Stomach (tissue), 4 donors: ENCODE results near the gene RHOT2.

ENCODE experiments used
- CTCF ChIP-seq, 7 experiments: fragments of 450-650 bp in 4 of 7; fragments of 200-600 bp in 3 of 7; sonication (generic) in 3 of 7; IDR thresholded peaks; one replicate each; pipeline ENCODE4 v1.5.1; 2016 to 2019; ENCODE audit warnings: antibody characterized with exemption in 7 of 7, control low read depth in 2 of 7, mild to moderate bottlenecking in 1 of 7
- POLR2A ChIP-seq, 4 donors: fragments of 450-650 bp; IDR thresholded peaks; one replicate each; pipeline ENCODE4 v1.6.1; 2016; ENCODE audit warnings: antibody characterized with exemption in 4 of 4, control low read depth in 2 of 4, mild to moderate bottlenecking in 1 of 4, moderate library complexity in 1 of 4
- POLR2AphosphoS5 ChIP-seq, 3 donors: sonication (generic); formaldehyde crosslinking; IDR thresholded peaks; one replicate each; pipeline ENCODE4 v1.6.1; 2016; ENCODE audit warnings: antibody characterized with exemption in 3 of 3

GRCh38 chr16:673399-673991 lies 5.6 kb downstream of the RHOT2 start:
- TF ChIP-seq CTCF (IDR thresholded peaks at IDR 0.05) (no peak), POLR2AphosphoS5 (IDR thresholded peaks at IDR 0.05) (no peak), POLR2A (IDR thresholded peaks at IDR 0.05) (no peak)
